VCaP (cell line): Measurements from ENCODE around the gene OR52R1.
A peak's percentile ranks its signal among the peaks of the same experiment; 100 is the strongest.

Source experiments
- H3K27ac ChIP-seq: fragments of 450-650 bp; 2 replicates; pipeline ENCODE4 v1.5.1; 2017
- CTCF ChIP-seq: fragments of 450-650 bp; conservative IDR thresholded peaks from 2 replicates; pipeline ENCODE4 v1.5.1; 2017; ENCODE audit warnings: mild to moderate bottlenecking, moderate library complexity

The OR52R1 gene

GRCh38 chr11:4804280-4804679 lies at the start of gene OR52R1:
Gene OR52R1 (minus strand): TSS chr11:4804380. CDS start chr11:4804380, 0 bp downstream.
- no peak within 1 kb of the TSS for H3K27ac ChIP-seq
- no peak for TF ChIP-seq CTCF

GRCh38 chr11:4851033-4851432 lies 46.9 kb upstream of the OR52R1 start:
- no peak for TF ChIP-seq CTCF
- no peak overlapping the region for H3K27ac ChIP-seq

- no peak within 1 kb of the TSS for H3K27ac ChIP-seq
- TF ChIP-seq CTCF = no peak
Measured at GRCh38 chr11:4848908-4849532, 44.8 kb upstream of the OR52R1 start, which contains the start of gene OR51S1. Gene OR51S1 (minus strand): TSS chr11:4849208. CDS start chr11:4849208, 0 bp downstream.

- no peak for TF ChIP-seq CTCF
- no peak overlapping the region for H3K27ac ChIP-seq
Measured at GRCh38 chr11:4839851-4840549, 35.8 kb upstream of the OR52R1 start.

GRCh38 chr11:4830909-4831308 lies 26.7 kb upstream of the OR52R1 start:
- TF ChIP-seq CTCF = no peak
- no peak overlapping the region for H3K27ac ChIP-seq

GRCh38 chr11:4830346-4830745 lies 26.2 kb upstream of the OR52R1 start:
- no peak overlapping the region for H3K27ac ChIP-seq
- TF ChIP-seq CTCF = no peak

GRCh38 chr11:4826425-4826824 lies 22.2 kb upstream of the OR52R1 start:
- peak overlapping the region; percentile 70 for H3K27ac ChIP-seq
- peak; percentile 83 for TF ChIP-seq CTCF
